ENCODE measurements around the gene PKP4. TPM values are rescaled to one million over a fixed set of nuclear protein-coding genes. Genes with fewer than 3 reads are reported as not detected.
A peak's percentile ranks its signal among the peaks of the same experiment; 100 is the strongest.

The PKP4 gene
- total RNA-seq, 1 donor from 2014 or later, result 43.7 TPM

- no peak for DNase-seq (ENCODE audit: low read depth in 2 of 2)
Observed at GRCh38 chr2:158589303-158589702, 132.6 kb downstream of the PKP4 start.

- peak; percentile 9 to 40 for DNase-seq (ENCODE audit: low read depth in 2 of 2)
Observed at GRCh38 chr2:158598862-158599517, 142.2 kb downstream of the PKP4 start.

- no peak for DNase-seq (ENCODE audit: low read depth in 2 of 2)
Observed at GRCh38 chr2:158599609-158600008, 142.9 kb downstream of the PKP4 start.

GRCh38 chr2:158600155-158600802 is 143.5 kb downstream of the PKP4 start:
- DNase-seq (ENCODE audit: low read depth in 2 of 2), result peak; percentile 81 to 96

GRCh38 chr2:158602027-158602426 is 145.3 kb downstream of the PKP4 start:
- DNase-seq (ENCODE audit: low read depth in 2 of 2), result no peak

- DNase-seq (ENCODE audit: low read depth in 2 of 2), result no peak
Observed at GRCh38 chr2:158603205-158603604, 146.5 kb downstream of the PKP4 start.

GRCh38 chr2:158603986-158604385 is 147.2 kb downstream of the PKP4 start:
- no peak for DNase-seq (ENCODE audit: low read depth in 2 of 2)

GRCh38 chr2:158610059-158610458 is 153.3 kb downstream of the PKP4 start:
- peak in 1 of 2 donors; percentile 68 for DNase-seq (ENCODE audit: low read depth in 2 of 2)

- DNase-seq (ENCODE audit: low read depth in 2 of 2), result no peak
Observed at GRCh38 chr2:158616480-158617000, 159.8 kb downstream of the PKP4 start.

GRCh38 chr2:158618891-158619490 is 162.2 kb downstream of the PKP4 start:
- no peak for DNase-seq (ENCODE audit: low read depth in 2 of 2)

GRCh38 chr2:158619496-158619895 is 162.7 kb downstream of the PKP4 start:
- peak; percentile 57 to 59 for DNase-seq (ENCODE audit: low read depth in 2 of 2)

- no peak for DNase-seq (ENCODE audit: low read depth in 2 of 2)
Observed at GRCh38 chr2:158620656-158621055, 163.9 kb downstream of the PKP4 start.

GRCh38 chr2:158624071-158624667 is 167.4 kb downstream of the PKP4 start:
- no peak for DNase-seq (ENCODE audit: low read depth in 2 of 2)

GRCh38 chr2:158624961-158625360 is 168.2 kb downstream of the PKP4 start:
- DNase-seq (ENCODE audit: low read depth in 2 of 2), result no peak

GRCh38 chr2:158629116-158629515 is 172.4 kb downstream of the PKP4 start:
- DNase-seq (ENCODE audit: low read depth in 2 of 2), result peak; percentile 10 to 55

- DNase-seq (ENCODE audit: low read depth in 2 of 2), result no peak
Observed at GRCh38 chr2:158633261-158633660, 176.5 kb downstream of the PKP4 start.

- DNase-seq (ENCODE audit: low read depth in 2 of 2), result no peak
Observed at GRCh38 chr2:158634627-158635026, 177.9 kb downstream of the PKP4 start.

GRCh38 chr2:158635961-158636601 is 179.3 kb downstream of the PKP4 start:
- peak in 1 of 2 donors; percentile 74 for DNase-seq (ENCODE audit: low read depth in 2 of 2)

- DNase-seq (ENCODE audit: low read depth in 2 of 2), result no peak
Observed at GRCh38 chr2:158637357-158637756, 180.6 kb downstream of the PKP4 start.

- peak in 1 of 2 donors; percentile 36 for DNase-seq (ENCODE audit: low read depth in 2 of 2)
Observed at GRCh38 chr2:158644139-158644538, 187.4 kb downstream of the PKP4 start.

- no peak for DNase-seq (ENCODE audit: low read depth in 2 of 2)
Observed at GRCh38 chr2:158645299-158645698, 188.5 kb downstream of the PKP4 start.
